Spleen (tissue), 11 donors: Measurements from ENCODE around the gene LRRC3B. TPM values are rescaled to one million over a fixed set of nuclear protein-coding genes. Genes with fewer than 3 reads are reported as not detected.

Source experiments
- DNase-seq: peaks from one replicate; pipeline ENCODE4 v3.0.0-alpha.2; 2020
- H3K27ac ChIP-seq, 8 donors: fragments of 200-600 bp; sonication (generic) in 7 of 8; 1 replicate in 4 of 8; 2 replicates in 4 of 8; pipeline versions ENCODE4 v1.5.0 to v1.8.0; 2016 to 2021; ENCODE audit warnings: inconsistent platforms in 4 of 8, mild to moderate bottlenecking in 4 of 8, moderate library complexity in 1 of 8
- H3K27me3 ChIP-seq, 7 donors: fragments of 200-600 bp; sonication (generic) in 6 of 7; replicated peaks in 1 of 7; 1 replicate in 4 of 7; 2 replicates in 3 of 7; pipeline versions ENCODE4 v1.5.0 to v1.8.0; 2016 to 2021; ENCODE audit warnings: inconsistent platforms in 3 of 7, mild to moderate bottlenecking in 1 of 7
- H3K36me3 ChIP-seq, 6 donors: fragments of 200-600 bp; sonication (generic) in 5 of 6; 1 replicate in 4 of 6; 2 replicates in 2 of 6; pipeline versions ENCODE4 v1.5.0 to v1.8.0; 2016 to 2021; ENCODE audit warnings: inconsistent platforms in 2 of 6
- H3K4me1 ChIP-seq, 6 donors: fragments of 200-600 bp; sonication (generic) in 5 of 6; 1 replicate in 3 of 6; 2 replicates in 3 of 6; pipeline versions ENCODE4 v1.5.0 to v1.8.0; 2016 to 2021; ENCODE audit warnings: inconsistent platforms in 3 of 6
- H3K4me3 ChIP-seq, 8 donors: fragments of 200-600 bp; sonication (generic) in 7 of 8; 1 replicate in 4 of 8; 2 replicates in 4 of 8; pipeline versions ENCODE4 v1.5.0 to v1.8.0; 2016 to 2021; ENCODE audit warnings: inconsistent platforms in 4 of 8, mild to moderate bottlenecking in 4 of 8, moderate library complexity in 2 of 8
- H3K9me3 ChIP-seq, 8 donors: fragments of 200-600 bp; sonication (generic) in 7 of 8; 1 replicate in 4 of 8; 2 replicates in 4 of 8; pipeline versions ENCODE4 v1.5.0 to v1.8.0; 2016 to 2021; ENCODE audit warnings: inconsistent platforms in 4 of 8
- CTCF ChIP-seq, 11 experiments: fragments of 200-600 bp in 7 of 11; fragments of 450-650 bp in 4 of 11; sonication (generic) in 4 of 11; IDR thresholded peaks in 8 of 11; conservative IDR thresholded peaks in 3 of 11; 1 replicate in 7 of 11; 2 replicates in 4 of 11; pipeline versions ENCODE4 v1.4.0 to v1.8.0; 2016 to 2021; ENCODE audit warnings: antibody characterized with exemption in 11 of 11, inconsistent platforms in 4 of 11, mild to moderate bottlenecking in 1 of 11
- POLR2A ChIP-seq, 3 donors: fragments of 450-650 bp; IDR thresholded peaks; one replicate each; pipeline ENCODE4 v1.5.1; 2017; ENCODE audit warnings: antibody characterized with exemption in 3 of 3, mild to moderate bottlenecking in 1 of 3
- POLR2AphosphoS5 ChIP-seq, 3 donors: sonication (generic); formaldehyde crosslinking; IDR thresholded peaks; one replicate each; pipeline ENCODE4 v1.5.1; 2017; ENCODE audit warnings: antibody characterized with exemption in 3 of 3
- WGBS, 5 donors: extraction: QIAGEN DNeasy Blood & Tissue Kit in 3 of 5; methylation state at CpG; one replicate each; pipeline versions ENCODE4 v1.1.5 to v1.1.7; 2013 to 2018; 5-methylcytosine and 5-hydroxymethylcytosine counted together
- intact Hi-C: fragments of 100-400 bp; cut with DNase I; formaldehyde crosslinking; loops from one replicate; pipeline ENCODE4 v1.15.0; 2023; ENCODE audit warnings: low total_unique reads
- polyA plus RNA-seq, 3 donors: library from polyadenylated mRNA; stranded (reverse); fragments of 200-250 nt; gene quantifications; one replicate each; pipeline ENCODE4 v1.2.1, GENCODE V29; 2013
- total RNA-seq, 7 donors: library from RNA; depleted of rRNA in 3 of 7; stranded (reverse); fragments of >200 nt in 3 of 7; fragmentation: NEBNext Ultra II Directional in 4 of 7; extraction: Animal tissue kit (Norgen Biotek cat#: 25700) in 4 of 7; gene quantifications; one replicate each; pipeline versions ENCODE4 v1.1.0 to v1.2.1, GENCODE V29; 2016 to 2021
- donor health status: healthy with polysubstance abuse.
- donor health status: DM: no; HTN: no; CAD: no; lungs with moderate emphysema.
- donor health status: DM: no; HTN: no; CAD: no.
- donor health status: Bipolar disorder and iron deficiency.
- donor health status: healthy.
- donor health status: DM: no; HTN: no; CAD: no.
- donor health status: DM: yes; HTN: yes; CAD: no.

LRRC3B gene
- total and polyA plus RNA-seq, 10 donors = 0.05 TPM; not detected in 9

DNA sequence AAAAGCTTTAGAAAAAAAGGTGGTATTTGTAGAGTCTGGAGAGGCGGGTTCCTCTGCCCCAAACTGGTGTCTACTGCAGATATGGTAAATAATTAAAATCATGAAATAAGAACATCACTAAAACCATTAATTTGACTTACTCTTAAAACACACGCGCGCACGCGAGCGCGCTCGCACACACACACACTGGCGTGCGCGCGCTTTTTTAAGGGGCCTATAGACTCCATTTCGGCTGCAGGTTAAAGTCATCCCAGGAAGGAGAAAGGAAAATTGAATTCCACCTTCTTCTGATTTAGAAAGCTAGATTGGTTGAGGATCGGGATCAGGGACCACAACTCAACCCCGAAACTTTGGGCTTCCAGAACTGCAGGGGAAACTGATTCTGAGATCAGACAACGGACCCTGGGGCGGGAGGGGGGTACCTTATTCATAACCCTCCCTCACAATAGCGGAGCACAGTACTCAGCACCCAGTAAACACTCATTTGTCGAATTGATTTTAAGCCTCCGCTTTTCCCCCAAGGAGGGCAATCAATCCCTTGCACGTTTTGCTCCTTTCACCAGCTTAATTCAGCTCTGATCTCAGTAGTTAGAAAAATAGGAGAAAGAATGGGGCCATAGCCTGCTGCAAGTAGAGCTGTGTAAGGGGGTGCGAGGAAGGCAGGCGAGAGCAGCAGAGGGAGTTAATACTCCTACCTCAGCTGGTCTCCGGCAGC, 509 bp upstream of the LRRC3B start:
- peak overlapping the region in 5 of 8 donors; percentile 8 to 43 (median 13) for H3K4me3 ChIP-seq
- H3K9me3 ChIP-seq = no peaks in the 10 kb centered on the region
- peaks cover 0 to 57% (median 27%) of the 10 kb centered on the region in 7 donors for H3K27me3 ChIP-seq
- no peaks in the 10 kb centered on the region for H3K36me3 ChIP-seq
- H3K4me1 ChIP-seq = peaks cover 0 to 15% (median 2%) of the 10 kb centered on the region in 6 donors
- TF ChIP-seq POLR2A (IDR thresholded peaks at IDR 0.05) (no peak), CTCF (IDR thresholded peaks at IDR 0.05 in 8 of 11, conservative IDR thresholded peaks at IDR 0.05 in 3 of 11) (no peak), POLR2AphosphoS5 (IDR thresholded peaks at IDR 0.05) (no peak)
- H3K27ac ChIP-seq = no peak overlapping the region
- no peak for DNase-seq
- 6 to 14% (median 11%) methylated on average over 25 of the region's 25 CpGs for WGBS, 5 donors
- intact Hi-C loops = no loop called here

GRCh38 chr3:26623419-26624208, 1.0 kb downstream of the LRRC3B start:
- Histone ChIP-seq H3K36me3 (no peaks in the 10 kb centered on the region), H3K27ac (no peak overlapping the region), H3K9me3 (no peaks in the 10 kb centered on the region), H3K4me1 (peaks cover 0 to 15% (median 2%) of the 10 kb centered on the region in 6 donors), H3K27me3 (peaks cover 0 to 57% (median 27%) of the 10 kb centered on the region in 7 donors), H3K4me3 (peak overlapping the region in 1 of 8 donors; percentile 43)
- no peak for DNase-seq
- intact Hi-C loops = no loop called here
- TF ChIP-seq POLR2A (IDR thresholded peaks at IDR 0.05) = no peak
- no peak for TF ChIP-seq POLR2AphosphoS5 (IDR thresholded peaks at IDR 0.05)
- TF ChIP-seq CTCF (IDR thresholded peaks at IDR 0.05 in 8 of 11, conservative IDR thresholded peaks at IDR 0.05 in 3 of 11) = no peak
- 1 to 3% (median 3%) methylated on average over 33 of the region's 33 CpGs for WGBS, 5 donors

- Histone ChIP-seq H3K4me1 (peaks cover 0 to 15% (median 2%) of the 10 kb centered on the region in 6 donors), H3K36me3 (no peaks in the 10 kb centered on the region), H3K27ac (no peak overlapping the region), H3K9me3 (no peaks in the 10 kb centered on the region), H3K27me3 (peaks cover 0 to 57% (median 27%) of the 10 kb centered on the region in 7 donors), H3K4me3 (no peak overlapping the region)
- intact Hi-C loops = no loop called here
- WGBS, 5 donors = 6 to 13% (median 11%) methylated on average over 27 to 28 of the region's 28 CpGs
- no peak for DNase-seq
- TF ChIP-seq POLR2AphosphoS5 (IDR thresholded peaks at IDR 0.05) (no peak), POLR2A (IDR thresholded peaks at IDR 0.05) (no peak), CTCF (IDR thresholded peaks at IDR 0.05 in 8 of 11, conservative IDR thresholded peaks at IDR 0.05 in 3 of 11) (no peak)
These were observed 1.7 kb downstream of the LRRC3B start for GRCh38 chr3:26624209-26624765.
